PFSK-1 (cell line): Measurements from ENCODE around the gene TAF6L.

ENCODE experiments used
- FOXP2 ChIP-seq: optimal IDR thresholded peaks from 2 replicates; pipeline ENCODE3; 2011; ENCODE audit warnings: borderline replicate concordance, control low read depth, inconsistent platforms; ENCODE audit not compliant: insufficient read depth; ENCODE audit errors: extremely low read length, extremely low read depth
- POLR2AphosphoS5 ChIP-seq: IDR thresholded peaks from 2 replicates; pipeline ENCODE4 v1.6.1; 2012; ENCODE audit warnings: low read depth, mild to moderate bottlenecking, control low read depth, low read length, moderate library complexity
- REST ChIP-seq, 2 experiments: IDR thresholded peaks; 2 replicates each; pipeline versions ENCODE4 v1.6.1 to v1.8.0; 2011 to 2012; ENCODE audit warnings: low read depth in 2 of 2, low read length in 2 of 2, control low read depth in 1 of 2, inconsistent platforms in 1 of 2, mild to moderate bottlenecking in 1 of 2, moderate library complexity in 1 of 2; ENCODE audit not compliant: insufficient read depth in 1 of 2
- SIN3A ChIP-seq: IDR thresholded peaks from 2 replicates; pipeline ENCODE4 v1.6.1; 2012; ENCODE audit warnings: mild to moderate bottlenecking, low read length, moderate library complexity, borderline replicate concordance; ENCODE audit not compliant: insufficient read depth
- TAF1 ChIP-seq: IDR thresholded peaks from 2 replicates; pipeline ENCODE4 v1.6.1; 2012; ENCODE audit warnings: low read length, control low read depth, borderline replicate concordance; ENCODE audit not compliant: insufficient read depth

Gene TAF6L

GRCh38 chr11:62792202-62792575 lies 21.0 kb downstream of the TAF6L start:
- no peak for TF ChIP-seq POLR2AphosphoS5
- TF ChIP-seq SIN3A: no peak
- TF ChIP-seq TAF1: no peak
- TF ChIP-seq FOXP2: no peak
- TF ChIP-seq REST (IDR thresholded peaks at IDR 0.05; ENCODE audit: insufficient read depth in 1 of 2, low read depth in 2 of 2, low read length in 2 of 2): no peak

- TF ChIP-seq SIN3A (no peak), TAF1 (no peak), FOXP2 (no peak), REST (IDR thresholded peaks at IDR 0.05; ENCODE audit: insufficient read depth in 1 of 2, low read depth in 2 of 2, low read length in 2 of 2) (no peak), POLR2AphosphoS5 (no peak)
Observed at GRCh38 chr11:62794201-62794775, 23.1 kb downstream of the TAF6L start.

GRCh38 chr11:62796281-62796680 lies 25.1 kb downstream of the TAF6L start:
- no peak for TF ChIP-seq FOXP2
- TF ChIP-seq REST (IDR thresholded peaks at IDR 0.05; ENCODE audit: insufficient read depth in 1 of 2, low read depth in 2 of 2, low read length in 2 of 2): no peak
- no peak for TF ChIP-seq SIN3A
- TF ChIP-seq TAF1: no peak
- TF ChIP-seq POLR2AphosphoS5: no peak

GRCh38 chr11:62799486-62799885 lies 28.3 kb downstream of the TAF6L start:
- TF ChIP-seq FOXP2 (no peak), TAF1 (no peak), SIN3A (no peak), REST (IDR thresholded peaks at IDR 0.05; ENCODE audit: insufficient read depth in 1 of 2, low read depth in 2 of 2, low read length in 2 of 2) (no peak), POLR2AphosphoS5 (no peak)

GRCh38 chr11:62801071-62801470 lies 29.9 kb downstream of the TAF6L start:
- no peak for TF ChIP-seq SIN3A
- no peak for TF ChIP-seq REST (IDR thresholded peaks at IDR 0.05; ENCODE audit: insufficient read depth in 1 of 2, low read depth in 2 of 2, low read length in 2 of 2)
